Lower leg skin (tissue), 4 donors: ENCODE measurements around the gene TIMM44. TPM values are rescaled to one million over a fixed set of nuclear protein-coding genes. Genes with fewer than 3 reads are reported as not detected.
A peak's percentile ranks its signal among the peaks of the same experiment; 100 is the strongest.

Source experiments
- DNase-seq, 2 donors: peaks; one replicate each; pipeline ENCODE4 v3.0.0-alpha.2; 2019; ENCODE audit warnings: low spot score in 2 of 2
- H3K4me3 ChIP-seq: fragments of 200-600 bp; sonication (generic); 2 replicates; pipeline ENCODE4 v1.5.1; 2017; ENCODE audit warnings: mild to moderate bottlenecking, low read depth; ENCODE audit not compliant: poor library complexity, severe bottlenecking
- POLR2A ChIP-seq, 2 donors: fragments of 450-650 bp; IDR thresholded peaks; one replicate each; pipeline ENCODE4 v1.6.1; 2016 to 2017; ENCODE audit warnings: antibody characterized with exemption in 2 of 2, mild to moderate bottlenecking in 1 of 2, moderate library complexity in 1 of 2
- WGBS, 2 donors: methylation state at CpG; one replicate each; pipeline ENCODE4 v1.1.5; 2018; 5-methylcytosine and 5-hydroxymethylcytosine counted together
- intact Hi-C: fragments of 100-400 bp; cut with DNase I; formaldehyde crosslinking; loops from one replicate; pipeline ENCODE4 v1.15.0; 2023; ENCODE audit warnings: low total_unique reads
- total RNA-seq, 4 donors: library from RNA; depleted of rRNA; stranded (reverse); fragments of >200 nt; gene quantifications; one replicate each; pipeline ENCODE4 v1.1.0, GENCODE V29; 2016
- TF ChIP-seq, protein P1 (sequence below), 3 donors: fragments of 450-650 bp; IDR thresholded peaks; one replicate each; pipeline ENCODE4 v1.5.1; 2016; ENCODE audit warnings: antibody characterized with exemption in 3 of 3, mild to moderate bottlenecking in 3 of 3, moderate library complexity in 2 of 3

TIMM44 gene
- total RNA-seq, result 100 to 1,000 TPM in 1 of 4 donors, 10 to 100 TPM in 3; 36.8 to 119 (median 51.7) TPM

DNA sequence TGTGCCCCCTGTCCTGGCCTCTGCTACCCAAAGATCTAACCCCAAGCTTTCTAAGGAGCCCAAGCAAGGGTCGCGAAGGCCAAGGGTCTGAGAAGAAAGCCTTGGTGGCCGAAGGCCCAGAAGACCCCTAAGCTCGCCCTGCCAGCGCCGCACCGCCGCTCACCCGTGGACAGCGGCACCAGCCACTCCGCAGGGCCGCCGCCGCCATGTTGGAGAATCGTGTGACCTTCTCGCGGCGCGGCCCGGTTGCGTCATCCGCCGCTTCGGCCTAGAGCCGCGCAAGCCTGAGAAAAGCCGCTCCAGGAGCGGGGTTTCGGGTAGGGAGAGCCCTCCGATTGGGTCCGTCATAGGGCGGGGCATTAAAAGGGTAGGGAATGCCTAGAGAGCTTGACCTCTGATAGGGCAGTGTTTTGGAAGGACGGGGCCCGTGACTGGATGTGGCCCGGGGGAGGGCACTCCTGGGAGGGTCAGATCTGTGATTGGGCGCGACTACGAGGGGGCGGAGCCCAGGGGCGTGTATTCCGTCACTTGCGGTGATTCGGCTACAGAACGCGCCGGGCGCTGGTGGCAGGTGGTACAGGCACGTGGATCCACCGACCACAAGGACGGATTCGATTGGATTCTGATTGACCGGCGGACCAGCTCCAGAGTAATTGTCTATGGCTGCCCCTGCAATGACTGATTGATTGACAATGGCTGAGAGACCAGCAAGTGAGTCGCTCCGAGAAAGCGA lies at the start of gene TIMM44:
TSS of gene TIMM44 (minus strand) at position 223 of the 733 bp plus-strand sequence. CDS start at position 208, 15 bp downstream.
- intact Hi-C loops, result no loop called here

DNA sequence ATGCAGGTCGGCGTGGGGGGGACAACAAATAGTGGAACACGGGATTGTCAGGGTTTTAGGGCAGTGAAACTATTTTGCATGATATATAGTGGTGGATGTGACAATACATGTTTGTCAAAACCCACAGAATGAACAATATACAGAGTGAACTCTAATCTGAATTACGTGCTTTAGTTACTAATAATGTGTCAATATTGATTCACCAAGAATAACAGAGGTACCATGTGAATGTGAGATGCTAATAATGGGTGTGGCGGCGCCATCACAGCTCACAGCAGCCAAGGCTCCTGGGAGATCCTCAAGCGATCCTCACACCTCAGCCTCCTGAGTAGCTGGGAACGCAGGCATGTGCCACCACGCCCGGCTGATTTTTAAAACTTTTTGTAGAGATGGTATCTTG lies 49.1 kb upstream of the TIMM44 start:
- intact Hi-C loops, result no loop called here
- WGBS, 2 donors, result 67 to 73% methylated on average over 10 of the region's 10 CpGs
- no peak overlapping the region for H3K4me3 ChIP-seq
- no peak for DNase-seq
- no peak for TF ChIP-seq POLR2A (IDR thresholded peaks at IDR 0.05)

More for the DNA sequence above, at the start of gene TIMM44:
- H3K4me3 ChIP-seq, result peak within 1 kb of the TSS; percentile 95
- DNase-seq, result peak; percentile 99 to 100
- 0% methylated on average over 38 to 46 of the region's 56 CpGs for WGBS, 2 donors
- TF ChIP-seq, protein P1, sequence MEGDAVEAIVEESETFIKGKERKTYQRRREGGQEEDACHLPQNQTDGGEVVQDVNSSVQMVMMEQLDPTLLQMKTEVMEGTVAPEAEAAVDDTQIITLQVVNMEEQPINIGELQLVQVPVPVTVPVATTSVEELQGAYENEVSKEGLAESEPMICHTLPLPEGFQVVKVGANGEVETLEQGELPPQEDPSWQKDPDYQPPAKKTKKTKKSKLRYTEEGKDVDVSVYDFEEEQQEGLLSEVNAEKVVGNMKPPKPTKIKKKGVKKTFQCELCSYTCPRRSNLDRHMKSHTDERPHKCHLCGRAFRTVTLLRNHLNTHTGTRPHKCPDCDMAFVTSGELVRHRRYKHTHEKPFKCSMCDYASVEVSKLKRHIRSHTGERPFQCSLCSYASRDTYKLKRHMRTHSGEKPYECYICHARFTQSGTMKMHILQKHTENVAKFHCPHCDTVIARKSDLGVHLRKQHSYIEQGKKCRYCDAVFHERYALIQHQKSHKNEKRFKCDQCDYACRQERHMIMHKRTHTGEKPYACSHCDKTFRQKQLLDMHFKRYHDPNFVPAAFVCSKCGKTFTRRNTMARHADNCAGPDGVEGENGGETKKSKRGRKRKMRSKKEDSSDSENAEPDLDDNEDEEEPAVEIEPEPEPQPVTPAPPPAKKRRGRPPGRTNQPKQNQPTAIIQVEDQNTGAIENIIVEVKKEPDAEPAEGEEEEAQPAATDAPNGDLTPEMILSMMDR (IDR thresholded peaks at IDR 0.05), result no peak
- peak in 1 of 2 donors; percentile 32 for TF ChIP-seq POLR2A (IDR thresholded peaks at IDR 0.05)

DNA sequence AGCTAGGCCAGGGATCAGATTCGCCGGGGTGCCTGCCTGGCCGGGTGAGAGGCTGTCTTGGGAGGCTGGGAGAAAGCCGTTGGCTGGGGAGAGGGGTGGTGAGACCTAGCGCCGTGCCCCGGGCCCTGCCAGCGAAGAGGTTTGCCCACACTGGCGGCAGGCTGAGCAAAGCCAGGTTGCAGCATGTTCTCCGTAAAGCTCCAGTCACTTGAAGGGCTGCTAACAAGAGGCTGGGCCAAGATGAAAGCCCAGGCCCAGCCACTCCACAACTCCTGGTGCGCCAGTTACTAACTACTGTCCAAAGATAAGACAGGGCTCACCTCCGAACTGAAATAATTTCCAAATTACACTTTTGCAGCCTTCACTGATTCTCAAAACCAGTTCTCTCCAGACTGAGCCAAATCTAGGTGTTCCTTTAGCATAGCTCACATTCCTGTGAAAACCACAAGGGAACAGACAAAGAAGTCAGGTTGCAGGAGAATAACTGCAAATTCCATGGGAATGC lies 45.7 kb upstream of the TIMM44 start:
- TF ChIP-seq, protein P1 (IDR thresholded peaks at IDR 0.05), result no peak
- TF ChIP-seq POLR2A (IDR thresholded peaks at IDR 0.05), result no peak
- intact Hi-C loops, result no loop called here
- DNase-seq, result no peak
- no peak overlapping the region for H3K4me3 ChIP-seq
- 64 to 84% methylated on average over 12 of the region's 12 CpGs for WGBS, 2 donors

GRCh38 chr19:7988307-7988706 lies 44.8 kb upstream of the TIMM44 start:
- 59 to 67% methylated on average over 5 of the region's 5 CpGs for WGBS, 2 donors

DNA sequence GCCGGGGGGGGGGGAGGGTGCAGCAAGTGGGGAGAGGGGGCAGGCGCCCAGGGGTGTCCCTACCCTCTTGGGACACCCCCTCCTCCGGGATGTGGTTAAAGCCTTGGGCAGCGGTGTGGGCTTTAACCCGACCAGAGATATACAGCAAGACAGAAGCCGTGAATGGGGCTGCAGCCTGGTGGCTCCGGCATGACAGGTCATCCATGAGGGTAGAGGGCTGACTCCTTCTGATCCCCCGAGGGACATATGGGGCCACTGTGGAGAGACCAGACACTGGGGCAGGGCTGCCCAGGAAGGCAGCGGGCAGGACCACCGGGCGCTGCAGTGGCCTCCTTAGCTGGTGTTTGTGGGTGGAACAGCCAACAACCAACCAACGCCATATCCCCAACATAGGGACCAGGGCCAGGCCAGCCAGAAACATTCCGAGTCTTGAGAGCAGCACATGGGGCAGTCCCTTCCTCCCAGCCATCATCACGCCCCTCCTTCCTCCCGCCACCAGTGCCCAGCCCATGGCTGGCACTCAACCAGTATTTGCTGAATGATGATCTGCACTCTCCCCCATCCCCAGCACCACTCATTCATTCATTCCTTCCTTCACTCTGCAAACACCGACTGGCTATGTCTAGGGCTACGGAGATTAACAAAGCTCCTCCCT lies 43.8 kb upstream of the TIMM44 start:
- intact Hi-C loops, result no loop called here
- TF ChIP-seq, protein P1 (IDR thresholded peaks at IDR 0.05), result no peak
- no peak for TF ChIP-seq POLR2A (IDR thresholded peaks at IDR 0.05)
- DNase-seq, result no peak
- whole genome bisulfite sequencing, 2 donors, result 70 to 73% methylated on average over 17 of the region's 17 CpGs
- no peak overlapping the region for H3K4me3 ChIP-seq

More at GRCh38 chr19:7988307-7988706, 44.8 kb upstream of the TIMM44 start:
- intact Hi-C loops, result no loop called here
- TF ChIP-seq, protein P1 (IDR thresholded peaks at IDR 0.05), result no peak
- no peak for TF ChIP-seq POLR2A (IDR thresholded peaks at IDR 0.05)
- DNase-seq, result no peak
- H3K4me3 ChIP-seq, result no peak overlapping the region
